Measurements from ENCODE around the gene URB1.

Gene URB1

DNA sequence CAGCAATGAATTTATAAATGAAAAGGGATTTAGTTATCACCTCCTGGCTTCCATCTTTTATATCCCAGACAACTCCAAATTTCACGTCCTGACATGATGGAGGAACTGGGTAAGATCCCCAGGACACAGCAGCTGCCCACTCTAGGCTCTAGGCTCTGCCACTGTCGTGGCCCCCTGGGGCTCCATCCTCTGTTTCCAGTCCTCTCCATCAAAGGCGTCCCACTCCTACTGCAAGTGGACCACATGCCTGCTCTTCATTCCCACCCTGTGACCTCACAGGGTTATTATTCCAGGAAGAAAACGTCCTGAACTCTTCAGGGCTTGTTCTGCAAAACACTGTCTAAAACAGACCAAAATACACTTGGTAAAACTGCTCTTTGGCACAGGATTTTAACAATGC lies 11.9 kb downstream of the URB1 start:
- H3K36me3 ChIP-seq, result peaks cover 87% of the 10 kb centered on the region

GRCh38 chr21:32378956-32379355 lies 13.9 kb downstream of the URB1 start:
- no peak overlapping the region for H3K4me3 ChIP-seq (ENCODE audit: low read depth, low read length)
- peaks cover 78% of the 10 kb centered on the region for H3K36me3 ChIP-seq
- H3K4me1 ChIP-seq, result no peaks in the 10 kb centered on the region
- no peaks in the 10 kb centered on the region for H3K9me3 ChIP-seq
- no peaks in the 10 kb centered on the region for H3K27me3 ChIP-seq
- DNase-seq, result no peak
- TF ChIP-seq, protein P1, sequence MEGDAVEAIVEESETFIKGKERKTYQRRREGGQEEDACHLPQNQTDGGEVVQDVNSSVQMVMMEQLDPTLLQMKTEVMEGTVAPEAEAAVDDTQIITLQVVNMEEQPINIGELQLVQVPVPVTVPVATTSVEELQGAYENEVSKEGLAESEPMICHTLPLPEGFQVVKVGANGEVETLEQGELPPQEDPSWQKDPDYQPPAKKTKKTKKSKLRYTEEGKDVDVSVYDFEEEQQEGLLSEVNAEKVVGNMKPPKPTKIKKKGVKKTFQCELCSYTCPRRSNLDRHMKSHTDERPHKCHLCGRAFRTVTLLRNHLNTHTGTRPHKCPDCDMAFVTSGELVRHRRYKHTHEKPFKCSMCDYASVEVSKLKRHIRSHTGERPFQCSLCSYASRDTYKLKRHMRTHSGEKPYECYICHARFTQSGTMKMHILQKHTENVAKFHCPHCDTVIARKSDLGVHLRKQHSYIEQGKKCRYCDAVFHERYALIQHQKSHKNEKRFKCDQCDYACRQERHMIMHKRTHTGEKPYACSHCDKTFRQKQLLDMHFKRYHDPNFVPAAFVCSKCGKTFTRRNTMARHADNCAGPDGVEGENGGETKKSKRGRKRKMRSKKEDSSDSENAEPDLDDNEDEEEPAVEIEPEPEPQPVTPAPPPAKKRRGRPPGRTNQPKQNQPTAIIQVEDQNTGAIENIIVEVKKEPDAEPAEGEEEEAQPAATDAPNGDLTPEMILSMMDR (IDR thresholded peaks at IDR 0.05; ENCODE audit: low read depth, low read length), result no peak

More for the DNA sequence above, 11.9 kb downstream of the URB1 start:
- TF ChIP-seq, protein P1 (IDR thresholded peaks at IDR 0.05; ENCODE audit: low read depth, low read length), result no peak
- no peaks in the 10 kb centered on the region for H3K27me3 ChIP-seq
- no peak for DNase-seq
- no peaks in the 10 kb centered on the region for H3K4me1 ChIP-seq
- no peaks in the 10 kb centered on the region for H3K9me3 ChIP-seq
- no peak overlapping the region for H3K4me3 ChIP-seq (ENCODE audit: low read depth, low read length)

DNA sequence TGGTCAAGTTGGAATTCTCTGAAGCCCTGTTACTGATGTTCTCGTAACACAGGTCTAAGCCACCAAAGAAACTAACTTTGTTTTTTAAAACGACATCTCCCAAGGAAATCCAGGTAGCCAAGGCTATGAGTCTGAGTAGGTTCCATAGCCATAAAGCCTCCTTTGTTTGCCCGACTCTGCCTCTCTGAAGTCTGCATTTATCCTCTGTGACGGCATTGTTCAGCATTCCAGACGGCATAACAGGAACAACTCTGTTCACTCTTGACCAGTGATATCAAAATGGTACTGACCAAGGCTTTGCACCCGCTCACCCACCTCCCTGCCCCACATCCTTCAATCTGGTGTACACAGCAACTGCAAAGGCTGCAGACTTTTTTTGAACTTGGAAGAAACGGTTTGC lies 14.8 kb downstream of the URB1 start:
- no peak for DNase-seq
- no peaks in the 10 kb centered on the region for H3K9me3 ChIP-seq
- no peaks in the 10 kb centered on the region for H3K27me3 ChIP-seq
- peaks cover 70% of the 10 kb centered on the region for H3K36me3 ChIP-seq
- no peak overlapping the region for H3K4me3 ChIP-seq (ENCODE audit: low read depth, low read length)
- no peaks in the 10 kb centered on the region for H3K4me1 ChIP-seq
- TF ChIP-seq, protein P1 (IDR thresholded peaks at IDR 0.05; ENCODE audit: low read depth, low read length), result no peak

DNA sequence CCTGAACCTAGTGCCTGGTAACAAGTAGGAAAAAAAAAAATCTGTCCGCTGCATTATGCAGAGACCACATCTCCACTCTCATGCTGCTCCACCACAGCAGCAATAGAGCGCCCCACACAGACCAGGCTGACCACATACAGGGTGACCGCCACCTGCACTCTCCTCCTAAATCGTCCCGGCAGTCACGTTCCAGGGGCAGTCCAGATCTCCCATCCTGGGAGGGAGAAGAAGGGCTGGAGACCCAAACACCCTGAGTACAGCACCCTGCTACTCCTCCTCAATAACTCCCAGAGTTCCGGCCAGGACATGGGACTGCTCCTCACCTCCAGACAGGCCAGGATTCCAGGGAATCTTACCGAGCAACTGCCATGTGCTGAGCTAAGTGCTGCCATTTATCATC lies 15.3 kb downstream of the URB1 start:
- TF ChIP-seq, protein P1 (IDR thresholded peaks at IDR 0.05; ENCODE audit: low read depth, low read length), result no peak
- Histone ChIP-seq H3K27me3 (no peaks in the 10 kb centered on the region), H3K36me3 (peaks cover 70% of the 10 kb centered on the region), H3K9me3 (no peaks in the 10 kb centered on the region), H3K4me3 (ENCODE audit: low read depth, low read length) (no peak overlapping the region), H3K4me1 (no peaks in the 10 kb centered on the region)
- no peak for DNase-seq

GRCh38 chr21:32372755-32373154 lies 20.1 kb downstream of the URB1 start:
- TF ChIP-seq, protein P1 (IDR thresholded peaks at IDR 0.05; ENCODE audit: low read depth, low read length), result no peak
- no peaks in the 10 kb centered on the region for H3K4me1 ChIP-seq
- H3K36me3 ChIP-seq, result peaks cover 62% of the 10 kb centered on the region
- H3K4me3 ChIP-seq (ENCODE audit: low read depth, low read length), result no peak overlapping the region
- no peak for DNase-seq
- H3K9me3 ChIP-seq, result no peaks in the 10 kb centered on the region
- H3K27me3 ChIP-seq, result no peaks in the 10 kb centered on the region

DNA sequence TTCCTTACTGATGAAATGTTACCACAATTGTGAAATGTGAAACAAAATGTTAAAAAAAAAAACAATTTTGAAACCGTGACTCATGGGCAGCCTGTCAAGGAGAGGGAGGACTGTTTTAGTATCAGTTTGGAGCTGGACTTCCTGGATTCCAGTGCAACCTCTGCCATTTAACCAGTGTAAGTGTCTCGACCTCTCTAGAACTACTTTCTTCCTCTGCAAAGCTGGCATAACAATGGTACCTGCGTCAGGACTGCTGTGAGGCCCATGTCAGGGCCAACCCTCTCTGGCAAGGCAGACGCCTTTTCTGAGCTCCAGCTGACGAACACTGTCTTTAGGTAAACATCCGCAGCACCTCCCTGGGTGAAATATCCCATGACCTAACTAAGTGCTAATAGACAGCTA lies 20.9 kb downstream of the URB1 start:
- Histone ChIP-seq H3K27me3 (no peaks in the 10 kb centered on the region), H3K4me3 (ENCODE audit: low read depth, low read length) (no peak overlapping the region), H3K36me3 (peaks cover 64% of the 10 kb centered on the region), H3K9me3 (no peaks in the 10 kb centered on the region), H3K4me1 (no peaks in the 10 kb centered on the region)
- TF ChIP-seq, protein P1 (IDR thresholded peaks at IDR 0.05; ENCODE audit: low read depth, low read length), result no peak
- no peak for DNase-seq

All from BE2C (cell line).